Measurements from ENCODE around the gene PPIG. TPM values are rescaled to one million over a fixed set of nuclear protein-coding genes. Genes with fewer than 3 reads are reported as not detected.
"Not testable (repeated sequence)": the region's sequence is repeated elsewhere in the genome, so short reads cannot be mapped to it uniquely, and the experiment has no call there.

The PPIG gene
- total RNA-seq, 4 donors from 2014 or later, result 17.6 to 32.8 (median 28.8) TPM

GRCh38 chr2:169579044-169579443 is 5.1 kb upstream of the PPIG start:
- Histone ChIP-seq H3K9me3 (no peaks in the 10 kb centered on the region), H3K36me3 (no peaks in the 10 kb centered on the region), H3K27me3 (no peaks in the 10 kb centered on the region), H3K27ac (no peak overlapping the region), H3K4me1 (peaks cover 0 to 5% (median 0%) of the 10 kb centered on the region in 3 donors), H3K4me3 (no peak overlapping the region)
- intact Hi-C loops (cut with DNase I), result no loop called here
- no peak for TF ChIP-seq CTCF (IDR thresholded peaks at IDR 0.05)
- TF ChIP-seq POLR2A (IDR thresholded peaks at IDR 0.05), result no peak
- 53 to 65% methylated on average over 6 of the region's 6 CpGs for WGBS, 2 donors
- DNase-seq, result no peak

- intact Hi-C loops (cut with DNase I); H3K36me3 ChIP-seq: not testable (repeated sequence)
- WGBS, 2 donors, result 94 to 96% methylated on average over 8 to 10 of the region's 10 CpGs
These were observed 1.4 kb upstream of the PPIG start for GRCh38 chr2:169582552-169583266.

GRCh38 chr2:169583518-169583917 is 633 bp upstream of the PPIG start:
- H3K27me3 ChIP-seq, result no peaks in the 10 kb centered on the region
- H3K27ac ChIP-seq, result peak overlapping the region; percentile 93 to 99 (median 97)
- TF ChIP-seq POLR2A (IDR thresholded peaks at IDR 0.05), result no peak
- TF ChIP-seq CTCF (IDR thresholded peaks at IDR 0.05), result no peak
- no peaks in the 10 kb centered on the region for H3K9me3 ChIP-seq
- H3K36me3 ChIP-seq, result no peaks in the 10 kb centered on the region
- 94 to 96% methylated on average over 5 of the region's 5 CpGs for WGBS, 2 donors
- no peak overlapping the region for H3K4me3 ChIP-seq
- DNase-seq, result no peak
- peaks cover 9 to 36% (median 22%) of the 10 kb centered on the region in 3 donors for H3K4me1 ChIP-seq
- intact Hi-C loops (cut with DNase I), result no loop called here

More at GRCh38 chr2:169582552-169583266, 1.4 kb upstream of the PPIG start:
- not testable (repeated sequence) for H3K9me3 ChIP-seq, H3K27ac ChIP-seq, H3K4me3 ChIP-seq, H3K27me3 ChIP-seq, DNase-seq
- H3K4me1 ChIP-seq, result peaks cover 9 to 31% (median 22%) of the 10 kb centered on the region in 3 donors

- Histone ChIP-seq H3K4me3 (peak overlapping the region; percentile 62 to 94 (median 87)), H3K27ac (peak overlapping the region; percentile 93 to 99 (median 97)), H3K27me3 (no peaks in the 10 kb centered on the region), H3K9me3 (no peaks in the 10 kb centered on the region), H3K36me3 (no peaks in the 10 kb centered on the region), H3K4me1 (peaks cover 9 to 37% (median 22%) of the 10 kb centered on the region in 3 donors)
- no peak for TF ChIP-seq CTCF (IDR thresholded peaks at IDR 0.05)
- TF ChIP-seq POLR2A (IDR thresholded peaks at IDR 0.05), result no peak
- DNase-seq, result no peak
- intact Hi-C loops (cut with DNase I), result no loop called here
- 4 to 8% methylated on average over 7 of the region's 7 CpGs for WGBS, 2 donors
These were observed 1.5 kb downstream of the PPIG start for GRCh38 chr2:169585673-169586072.

GRCh38 chr2:169590804-169591203 is 6.7 kb downstream of the PPIG start:
- WGBS, 2 donors, result 85 to 90% methylated on average over 8 of the region's 8 CpGs
- no peak overlapping the region for H3K4me3 ChIP-seq
- no peak overlapping the region for H3K27ac ChIP-seq
- H3K4me1 ChIP-seq, result peaks cover 4 to 35% (median 17%) of the 10 kb centered on the region in 3 donors
- no peaks in the 10 kb centered on the region for H3K27me3 ChIP-seq
- intact Hi-C loops (cut with DNase I), result no loop called here
- no peak for TF ChIP-seq POLR2A (IDR thresholded peaks at IDR 0.05)
- TF ChIP-seq CTCF (IDR thresholded peaks at IDR 0.05), result no peak
- DNase-seq, result no peak
- H3K36me3 ChIP-seq, result peaks cover 0 to 9% (median 0%) of the 10 kb centered on the region in 3 donors
- no peaks in the 10 kb centered on the region for H3K9me3 ChIP-seq

- DNase-seq; H3K27me3 ChIP-seq; H3K4me1 ChIP-seq; intact Hi-C loops (cut with DNase I); H3K4me3 ChIP-seq; H3K27ac ChIP-seq; H3K9me3 ChIP-seq: not testable (repeated sequence)
- H3K36me3 ChIP-seq, result peaks cover 0 to 20% (median 0%) of the 10 kb centered on the region in 3 donors
- 95 to 99% methylated on average over 6 to 7 of the region's 7 CpGs for WGBS, 2 donors
These were observed 12.4 kb downstream of the PPIG start for GRCh38 chr2:169596546-169596945.
